ENCODE data around the gene NRXN2.

- TF ChIP-seq GABPA (IDR thresholded peaks at IDR 0.05 in 1 of 2, conservative IDR thresholded peaks at IDR 0.05 in 1 of 2), result no peak
- no peak for TF ChIP-seq RAD21 (IDR thresholded peaks at IDR 0.05)
- TF ChIP-seq, protein P1, sequence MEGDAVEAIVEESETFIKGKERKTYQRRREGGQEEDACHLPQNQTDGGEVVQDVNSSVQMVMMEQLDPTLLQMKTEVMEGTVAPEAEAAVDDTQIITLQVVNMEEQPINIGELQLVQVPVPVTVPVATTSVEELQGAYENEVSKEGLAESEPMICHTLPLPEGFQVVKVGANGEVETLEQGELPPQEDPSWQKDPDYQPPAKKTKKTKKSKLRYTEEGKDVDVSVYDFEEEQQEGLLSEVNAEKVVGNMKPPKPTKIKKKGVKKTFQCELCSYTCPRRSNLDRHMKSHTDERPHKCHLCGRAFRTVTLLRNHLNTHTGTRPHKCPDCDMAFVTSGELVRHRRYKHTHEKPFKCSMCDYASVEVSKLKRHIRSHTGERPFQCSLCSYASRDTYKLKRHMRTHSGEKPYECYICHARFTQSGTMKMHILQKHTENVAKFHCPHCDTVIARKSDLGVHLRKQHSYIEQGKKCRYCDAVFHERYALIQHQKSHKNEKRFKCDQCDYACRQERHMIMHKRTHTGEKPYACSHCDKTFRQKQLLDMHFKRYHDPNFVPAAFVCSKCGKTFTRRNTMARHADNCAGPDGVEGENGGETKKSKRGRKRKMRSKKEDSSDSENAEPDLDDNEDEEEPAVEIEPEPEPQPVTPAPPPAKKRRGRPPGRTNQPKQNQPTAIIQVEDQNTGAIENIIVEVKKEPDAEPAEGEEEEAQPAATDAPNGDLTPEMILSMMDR (IDR thresholded peaks at IDR 0.05; ENCODE audit: low read depth, low read length, missing input control), result no peak
- TF ChIP-seq, protein P2, sequence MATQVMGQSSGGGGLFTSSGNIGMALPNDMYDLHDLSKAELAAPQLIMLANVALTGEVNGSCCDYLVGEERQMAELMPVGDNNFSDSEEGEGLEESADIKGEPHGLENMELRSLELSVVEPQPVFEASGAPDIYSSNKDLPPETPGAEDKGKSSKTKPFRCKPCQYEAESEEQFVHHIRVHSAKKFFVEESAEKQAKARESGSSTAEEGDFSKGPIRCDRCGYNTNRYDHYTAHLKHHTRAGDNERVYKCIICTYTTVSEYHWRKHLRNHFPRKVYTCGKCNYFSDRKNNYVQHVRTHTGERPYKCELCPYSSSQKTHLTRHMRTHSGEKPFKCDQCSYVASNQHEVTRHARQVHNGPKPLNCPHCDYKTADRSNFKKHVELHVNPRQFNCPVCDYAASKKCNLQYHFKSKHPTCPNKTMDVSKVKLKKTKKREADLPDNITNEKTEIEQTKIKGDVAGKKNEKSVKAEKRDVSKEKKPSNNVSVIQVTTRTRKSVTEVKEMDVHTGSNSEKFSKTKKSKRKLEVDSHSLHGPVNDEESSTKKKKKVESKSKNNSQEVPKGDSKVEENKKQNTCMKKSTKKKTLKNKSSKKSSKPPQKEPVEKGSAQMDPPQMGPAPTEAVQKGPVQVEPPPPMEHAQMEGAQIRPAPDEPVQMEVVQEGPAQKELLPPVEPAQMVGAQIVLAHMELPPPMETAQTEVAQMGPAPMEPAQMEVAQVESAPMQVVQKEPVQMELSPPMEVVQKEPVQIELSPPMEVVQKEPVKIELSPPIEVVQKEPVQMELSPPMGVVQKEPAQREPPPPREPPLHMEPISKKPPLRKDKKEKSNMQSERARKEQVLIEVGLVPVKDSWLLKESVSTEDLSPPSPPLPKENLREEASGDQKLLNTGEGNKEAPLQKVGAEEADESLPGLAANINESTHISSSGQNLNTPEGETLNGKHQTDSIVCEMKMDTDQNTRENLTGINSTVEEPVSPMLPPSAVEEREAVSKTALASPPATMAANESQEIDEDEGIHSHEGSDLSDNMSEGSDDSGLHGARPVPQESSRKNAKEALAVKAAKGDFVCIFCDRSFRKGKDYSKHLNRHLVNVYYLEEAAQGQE (IDR thresholded peaks at IDR 0.05), result no peak
- no peak for TF ChIP-seq ZBTB33 (IDR thresholded peaks at IDR 0.05)
- no peak for TF ChIP-seq TAF1 (conservative IDR thresholded peaks at IDR 0.05)
- TF ChIP-seq FOXA2 (IDR thresholded peaks at IDR 0.05), result no peak
- no peak for TF ChIP-seq FOXA1 (IDR thresholded peaks at IDR 0.05)
- no peak for TF ChIP-seq YY1 (IDR thresholded peaks at IDR 0.05)
Observed at GRCh38 chr11:64556721-64557250, 166.2 kb downstream of the NRXN2 start.

All from liver (tissue), 3 donors.